Stimulated activated CD4-positive, alpha-beta T cell treated with anti-CD3 and anti-CD28 coated beads, Interleukin-2, amount 100 ng/mL, for 4 hours (primary cell): Measurements from ENCODE around the gene HBEGF.
A peak's percentile ranks its signal among the peaks of the same experiment; 100 is the strongest.
"Not testable (repeated sequence)": the region's sequence is repeated elsewhere in the genome, so short reads cannot be mapped to it uniquely, and the experiment has no call there.

Experiments used
- DNase-seq: peaks from one replicate; pipeline ENCODE4 v3.0.0-alpha.2; 2020; ENCODE audit warnings: low read depth

HBEGF gene

DNA sequence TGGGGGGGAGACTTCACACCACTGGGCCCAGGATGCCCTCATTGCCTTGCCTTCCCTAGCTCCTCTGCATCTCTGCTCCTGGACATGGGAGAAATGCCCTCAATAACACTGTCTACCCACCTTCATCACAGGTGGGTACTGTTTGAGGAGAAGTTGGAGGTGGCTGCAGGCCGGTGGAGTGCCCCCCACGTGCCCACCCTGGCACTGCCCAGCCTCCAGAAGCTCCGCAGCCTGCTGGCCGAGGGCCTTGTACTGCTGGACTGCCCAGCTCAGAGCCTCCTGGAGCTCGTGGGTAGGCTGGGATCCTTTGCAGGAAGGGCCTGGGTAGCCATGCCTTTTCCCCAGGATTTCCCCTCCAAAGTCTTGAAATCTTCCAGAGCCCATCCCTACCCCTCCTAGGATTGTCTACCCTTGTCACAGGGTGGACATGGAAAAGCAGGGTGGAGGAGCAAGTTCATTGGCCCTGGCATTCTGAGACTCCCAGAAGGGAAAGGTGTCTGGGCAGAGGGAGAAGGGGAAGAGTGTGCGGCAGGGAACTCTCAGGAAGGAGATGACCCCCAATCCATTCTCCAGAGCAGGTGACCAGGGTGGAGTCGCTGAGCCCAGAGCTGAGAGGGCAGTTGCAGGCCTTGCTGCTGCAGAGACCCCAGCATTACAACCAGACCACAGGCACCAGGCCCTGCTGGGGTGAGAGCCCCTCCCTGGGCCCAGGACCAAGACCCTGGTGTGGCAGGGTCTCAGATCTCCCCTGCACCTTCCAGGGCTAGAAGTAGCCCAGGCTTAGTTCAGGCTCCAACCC, 14.5 kb upstream of the HBEGF start:
- no peak for DNase-seq

DNA sequence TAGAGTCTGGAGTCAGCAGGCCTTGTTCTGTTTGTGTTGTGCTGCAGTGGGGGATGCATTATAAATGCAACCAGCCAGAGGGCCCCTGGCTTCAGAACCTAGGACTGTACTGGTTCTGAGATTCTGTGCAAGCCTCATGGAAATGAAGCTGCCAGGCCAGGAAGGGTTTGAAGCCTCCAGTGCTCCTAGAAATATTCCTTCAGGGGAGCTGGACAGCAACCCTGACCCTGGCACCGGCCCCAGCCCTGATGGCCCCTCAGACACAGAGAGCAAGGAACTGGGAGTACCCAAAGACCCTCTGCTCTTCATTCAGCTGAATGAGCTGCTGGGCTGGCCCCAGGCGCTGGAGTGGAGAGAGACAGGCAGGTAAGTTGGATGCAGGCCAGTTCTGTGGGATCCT, 13.7 kb upstream of the HBEGF start, which contains the start of gene SLC4A9:
Gene SLC4A9, plus strand, starts transcription at position 94 of the 400 bp plus-strand sequence. Its CDS starts 43 bp downstream, at position 137.
- no peak for DNase-seq

GRCh38 chr5:140358738-140359310, 12.4 kb upstream of the HBEGF start:
- DNase-seq, result no peak

GRCh38 chr5:140357726-140358093, 11.3 kb upstream of the HBEGF start:
- peak; percentile 52 for DNase-seq

GRCh38 chr5:140356853-140357725, 10.7 kb upstream of the HBEGF start:
- DNase-seq, result no peak

- no peak for DNase-seq
Measured at GRCh38 chr5:140355546-140355945, 9.1 kb upstream of the HBEGF start.

- peak; percentile 54 for DNase-seq
Measured at GRCh38 chr5:140351609-140352334, 5.4 kb upstream of the HBEGF start.

DNA sequence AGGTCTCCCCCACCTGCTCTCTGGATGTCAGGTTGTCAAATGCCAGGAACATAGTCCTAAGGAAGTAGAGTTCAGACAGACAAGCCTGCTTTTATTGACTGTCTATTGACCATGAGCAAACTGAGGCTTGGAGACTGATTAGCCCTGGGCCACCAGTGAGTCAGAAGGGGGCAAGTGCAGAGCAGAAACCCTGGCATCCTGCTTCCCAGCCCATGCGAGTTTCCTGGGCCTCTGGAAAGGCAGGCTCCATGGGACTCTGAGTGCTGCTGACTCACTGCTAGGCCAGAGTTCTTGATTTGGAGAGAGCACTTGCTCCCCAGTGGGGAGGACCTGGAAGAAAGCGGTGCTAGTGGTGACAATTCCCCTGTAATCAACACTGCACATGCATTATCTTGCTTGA, 2.8 kb upstream of the HBEGF start:
- no peak for DNase-seq

DNA sequence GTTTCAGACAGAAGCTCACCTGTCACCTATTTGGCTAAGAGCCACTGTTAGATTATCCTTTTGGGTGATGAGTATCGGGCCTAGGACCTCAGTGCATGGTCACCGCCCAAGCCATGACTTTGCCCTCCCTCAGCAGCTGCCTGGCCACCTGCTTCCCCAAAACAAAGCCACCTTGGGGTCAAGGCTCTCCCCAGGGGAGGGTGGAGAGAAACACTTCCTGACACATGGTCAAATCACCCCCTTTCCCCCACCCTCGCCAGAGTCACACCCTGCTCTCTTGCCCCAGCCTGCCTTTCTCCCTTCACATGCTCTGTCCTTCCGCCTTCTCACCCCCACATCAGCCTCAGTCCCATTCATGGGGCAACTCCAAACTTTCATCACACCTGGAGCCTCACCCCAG, 1.7 kb upstream of the HBEGF start:
- no peak for DNase-seq

- no peak for DNase-seq
Measured at GRCh38 chr5:140347360-140347759, 957 bp upstream of the HBEGF start.

DNA sequence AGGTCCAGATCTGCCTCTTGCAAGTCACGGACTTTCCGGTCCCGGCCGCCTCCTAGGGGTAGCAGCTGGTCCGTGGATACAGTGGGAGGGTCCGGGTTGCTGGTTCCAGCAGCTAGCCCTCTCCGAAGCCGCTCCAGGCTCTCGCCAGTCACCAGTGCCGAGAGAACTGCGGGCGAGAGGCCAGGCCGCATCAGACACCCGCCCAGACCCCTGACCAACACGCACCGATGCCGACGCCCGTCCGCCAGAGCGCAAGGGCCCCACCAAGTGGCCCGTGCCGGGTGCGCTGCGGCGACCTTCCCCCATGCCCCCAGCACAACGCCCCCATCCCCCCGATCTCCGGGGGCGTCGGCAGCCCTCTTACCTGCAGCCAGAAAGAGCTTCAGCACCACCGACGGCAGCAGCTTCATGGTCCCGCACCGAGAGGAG, 470 bp downstream of the HBEGF start:
- DNase-seq, result peak; percentile 7

DNA sequence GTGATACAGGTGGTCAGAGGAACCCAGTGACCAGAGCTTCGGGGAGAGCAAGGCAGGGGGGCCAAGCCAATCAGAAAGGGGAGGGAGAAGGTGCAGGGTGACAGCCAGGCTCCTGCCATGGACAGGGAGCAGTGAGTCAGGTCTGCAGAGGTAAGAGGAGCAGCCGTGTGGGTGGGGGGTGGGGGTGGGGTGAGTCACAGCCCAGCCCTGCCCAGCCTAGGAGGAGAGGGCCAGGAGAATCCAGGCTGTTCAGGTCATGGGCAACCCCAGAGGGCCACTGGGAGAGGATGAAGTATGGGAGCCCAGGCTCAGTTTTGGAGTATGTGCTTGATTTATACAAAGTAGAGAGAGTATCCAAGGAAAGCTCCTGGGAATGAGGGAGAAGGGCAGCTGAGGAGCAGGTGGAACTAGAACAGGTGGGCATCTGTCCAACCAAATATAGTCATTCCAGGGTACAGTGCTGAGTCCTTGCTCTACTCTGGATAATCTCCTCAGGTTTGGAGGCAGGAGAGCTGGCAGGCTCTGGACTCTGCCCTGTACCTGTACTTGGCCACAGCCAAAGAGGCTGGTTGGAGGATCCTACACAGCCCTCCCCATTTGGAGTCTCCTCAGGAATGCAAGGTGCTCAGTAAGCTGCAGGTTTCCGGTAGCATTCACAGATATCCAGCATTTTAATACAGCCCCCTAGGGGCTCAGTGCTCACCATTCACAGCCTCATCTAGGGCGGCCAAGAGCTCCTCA, 1.6 kb downstream of the HBEGF start:
- peak; percentile 24 for DNase-seq

DNA sequence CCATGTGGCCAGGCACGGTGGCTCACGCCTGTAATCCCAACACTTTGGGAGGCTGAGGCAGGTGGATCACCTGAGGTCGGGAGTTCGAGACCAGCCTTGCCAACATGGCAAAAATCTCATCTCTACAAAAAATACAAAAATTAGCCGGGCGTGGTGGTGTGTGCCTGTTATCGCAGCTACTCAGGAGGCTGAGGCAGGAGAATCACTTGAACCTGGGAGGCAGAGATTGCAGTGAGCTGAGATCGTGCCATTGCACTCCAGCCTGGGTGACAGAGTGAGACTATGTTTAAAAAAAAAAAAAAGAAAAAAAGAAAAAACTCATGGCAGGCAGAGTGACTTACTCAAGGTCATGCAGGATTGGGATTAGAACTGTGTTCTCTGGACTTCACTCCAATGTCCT, 2.6 kb downstream of the HBEGF start:
- DNase-seq, result not testable (repeated sequence)

- no peak for DNase-seq
Measured at GRCh38 chr5:140342896-140343295, 3.5 kb downstream of the HBEGF start.

- DNase-seq, result no peak
Measured at GRCh38 chr5:140342287-140342686, 4.1 kb downstream of the HBEGF start.

GRCh38 chr5:140341591-140341990, 4.8 kb downstream of the HBEGF start:
- no peak for DNase-seq

GRCh38 chr5:140340605-140341121, 5.7 kb downstream of the HBEGF start:
- no peak for DNase-seq

DNA sequence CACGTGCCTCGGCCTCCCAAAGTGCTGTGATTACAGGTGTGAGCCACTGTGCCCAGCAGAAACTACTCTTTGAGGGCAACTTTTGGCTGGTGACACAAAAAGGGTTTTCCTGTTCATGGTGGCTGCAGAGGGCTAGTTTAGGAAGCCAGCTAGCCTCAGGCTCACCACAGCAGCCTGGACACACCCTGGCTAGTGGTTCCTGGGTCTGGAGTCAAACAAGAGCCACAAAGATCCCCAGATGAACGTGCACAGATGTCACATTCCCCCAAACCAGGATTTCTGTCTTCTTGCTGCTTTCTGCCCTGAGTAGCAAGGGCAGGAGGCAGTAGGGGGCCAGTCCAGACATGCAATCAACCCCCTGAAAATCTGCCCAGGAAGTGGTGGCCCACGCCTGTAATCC, 6.8 kb downstream of the HBEGF start:
- DNase-seq, result no peak

DNA sequence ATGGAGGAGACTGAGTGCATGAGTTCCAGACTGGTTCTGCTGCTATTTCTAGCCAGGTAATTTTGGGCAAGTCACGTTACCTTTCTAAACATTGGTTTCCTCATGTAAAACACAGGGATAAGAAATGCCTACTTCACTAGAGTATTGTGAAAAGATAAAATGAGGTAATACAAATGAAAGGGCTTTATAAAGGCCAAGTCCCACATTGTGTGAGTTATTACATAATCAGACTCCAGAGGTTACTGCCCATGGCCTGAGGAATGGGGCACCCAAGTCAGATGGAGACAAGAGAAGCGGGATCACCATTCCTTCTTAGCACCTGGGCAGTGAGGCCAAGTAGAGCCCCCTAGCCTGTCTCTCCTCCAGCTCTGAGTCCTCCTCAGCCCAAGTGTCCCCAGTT, 7.5 kb downstream of the HBEGF start:
- DNase-seq, result no peak

GRCh38 chr5:140338336-140338735, 8.1 kb downstream of the HBEGF start:
- DNase-seq, result no peak

DNA sequence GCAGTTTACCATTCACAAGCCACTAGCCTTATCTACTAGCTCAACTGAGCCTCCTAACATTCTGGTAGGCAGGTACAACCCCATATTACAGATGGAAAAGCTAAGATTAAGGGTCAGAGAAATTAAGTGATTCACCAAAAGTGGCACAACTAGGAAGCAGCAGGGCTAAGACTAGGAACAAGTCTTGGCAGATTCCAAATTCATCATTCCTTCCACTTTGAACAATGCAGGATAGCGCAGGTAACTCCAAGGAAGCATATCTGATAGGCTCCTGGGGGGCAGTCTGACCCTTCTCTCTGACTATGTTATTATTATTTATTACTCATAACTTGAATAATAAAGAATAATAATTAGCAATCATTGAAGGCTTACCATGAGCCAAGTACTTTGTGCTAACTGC, 8.5 kb downstream of the HBEGF start:
- DNase-seq, result no peak
